Nephron progenitor cell (in vitro differentiated cells): ENCODE data around the gene PTPRD.

ENCODE experiments used
- DNase-seq: peaks from one replicate; pipeline ENCODE4 v3.0.0; 2021
- H3K27ac Mint-ChIP-seq: 2 replicates; pipeline ENCODE4 v1.8.0; 2021; ENCODE audit warnings: mild to moderate bottlenecking, moderate library complexity, mixed read lengths
- H3K27me3 Mint-ChIP-seq: 2 replicates; pipeline ENCODE4 v1.8.0; 2021; ENCODE audit warnings: mild to moderate bottlenecking, low read depth, mixed read lengths; ENCODE audit not compliant: poor library complexity
- H3K36me3 Mint-ChIP-seq: 2 replicates; pipeline ENCODE4 v1.8.0; 2021; ENCODE audit warnings: low read depth, mixed read lengths
- H3K4me1 Mint-ChIP-seq: 2 replicates; pipeline ENCODE4 v1.8.0; 2021; ENCODE audit warnings: mixed read lengths
- H3K4me3 Mint-ChIP-seq: 2 replicates; pipeline ENCODE4 v1.8.0; 2021; ENCODE audit warnings: mild to moderate bottlenecking, moderate library complexity, mixed read lengths
- H3K9me3 Mint-ChIP-seq: 2 replicates; pipeline ENCODE4 v1.8.0; 2021; ENCODE audit warnings: mild to moderate bottlenecking, moderate library complexity, mixed read lengths
- CTCF ChIP-seq: fragments of 200-600 bp; sonication (generic); IDR thresholded peaks from 2 replicates; pipeline ENCODE4 v1.5.0; 2021; ENCODE audit warnings: antibody characterized with exemption

PTPRD gene

DNA sequence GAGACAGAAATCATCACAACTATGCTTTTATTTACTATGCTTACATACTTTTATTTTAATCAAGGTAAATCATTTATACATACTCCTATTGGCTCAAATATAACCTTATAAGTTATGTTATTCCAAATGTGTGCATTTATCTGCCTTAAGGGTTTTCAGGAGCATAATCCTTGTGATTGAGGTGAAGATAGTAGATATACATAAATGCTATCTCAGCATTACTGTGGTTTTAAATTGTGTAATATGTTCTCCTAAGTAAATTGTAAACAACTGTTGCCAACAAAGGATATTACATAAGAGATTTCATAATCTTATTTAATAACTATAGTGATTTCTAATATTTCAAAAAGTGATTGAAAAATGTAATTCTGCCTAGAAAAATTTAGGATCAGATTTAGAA lies 1438.4 kb downstream of the PTPRD start:
- H3K4me3 Mint-ChIP-seq: no peak overlapping the region
- peaks cover 5% of the 10 kb centered on the region for H3K4me1 Mint-ChIP-seq
- no peaks in the 10 kb centered on the region for H3K36me3 Mint-ChIP-seq
- H3K27ac Mint-ChIP-seq: no peak overlapping the region
- no peaks in the 10 kb centered on the region for H3K27me3 Mint-ChIP-seq
- no peak for TF ChIP-seq CTCF
- no peak for DNase-seq
- H3K9me3 Mint-ChIP-seq: no peaks in the 10 kb centered on the region

- Mint-ChIP-seq H3K36me3 (no peaks in the 10 kb centered on the region), H3K4me3 (no peak overlapping the region), H3K27me3 (no peaks in the 10 kb centered on the region), H3K9me3 (no peaks in the 10 kb centered on the region), H3K4me1 (peaks cover 3% of the 10 kb centered on the region), H3K27ac (no peak overlapping the region)
- no peak for TF ChIP-seq CTCF
- no peak for DNase-seq
Measured at GRCh38 chr9:9173264-9173663, 1439.5 kb downstream of the PTPRD start.

- H3K4me1 Mint-ChIP-seq: no peaks in the 10 kb centered on the region
- peak overlapping the region; percentile 23 for H3K27ac Mint-ChIP-seq
- no peaks in the 10 kb centered on the region for H3K9me3 Mint-ChIP-seq
- TF ChIP-seq CTCF: no peak
- no peaks in the 10 kb centered on the region for H3K36me3 Mint-ChIP-seq
- H3K4me3 Mint-ChIP-seq: no peak overlapping the region
- H3K27me3 Mint-ChIP-seq: no peaks in the 10 kb centered on the region
- no peak for DNase-seq
Measured at GRCh38 chr9:9170439-9171134, 1442.2 kb downstream of the PTPRD start.

- no peaks in the 10 kb centered on the region for H3K27me3 Mint-ChIP-seq
- no peak overlapping the region for H3K4me3 Mint-ChIP-seq
- no peaks in the 10 kb centered on the region for H3K9me3 Mint-ChIP-seq
- H3K4me1 Mint-ChIP-seq: no peaks in the 10 kb centered on the region
- H3K27ac Mint-ChIP-seq: no peak overlapping the region
- no peaks in the 10 kb centered on the region for H3K36me3 Mint-ChIP-seq
- TF ChIP-seq CTCF: no peak
- no peak for DNase-seq
Measured at GRCh38 chr9:9142001-9142400, 1470.8 kb downstream of the PTPRD start.

DNA sequence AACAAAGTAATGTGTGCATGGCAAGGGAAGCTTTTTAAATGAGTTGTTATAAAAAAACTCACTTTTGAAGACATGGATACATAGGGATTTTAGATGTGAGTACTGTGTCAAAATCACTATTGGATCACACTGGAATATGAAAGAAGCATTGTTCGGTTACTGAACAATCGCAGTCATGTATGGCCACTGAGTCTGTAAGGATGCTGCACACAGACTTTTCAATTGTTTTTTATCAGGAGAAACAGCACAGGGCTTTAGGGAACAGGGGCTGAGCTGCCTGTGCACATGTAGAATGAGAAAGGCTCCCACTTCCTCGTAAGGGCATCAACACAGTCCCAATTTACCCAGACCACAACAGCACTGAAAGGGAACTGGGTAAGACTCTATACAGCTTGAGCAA lies 1479.3 kb downstream of the PTPRD start:
- H3K9me3 Mint-ChIP-seq: no peaks in the 10 kb centered on the region
- H3K4me3 Mint-ChIP-seq: no peak overlapping the region
- no peak for DNase-seq
- TF ChIP-seq CTCF: no peak
- H3K27me3 Mint-ChIP-seq: no peaks in the 10 kb centered on the region
- no peaks in the 10 kb centered on the region for H3K4me1 Mint-ChIP-seq
- H3K27ac Mint-ChIP-seq: no peak overlapping the region
- H3K36me3 Mint-ChIP-seq: no peaks in the 10 kb centered on the region

DNA sequence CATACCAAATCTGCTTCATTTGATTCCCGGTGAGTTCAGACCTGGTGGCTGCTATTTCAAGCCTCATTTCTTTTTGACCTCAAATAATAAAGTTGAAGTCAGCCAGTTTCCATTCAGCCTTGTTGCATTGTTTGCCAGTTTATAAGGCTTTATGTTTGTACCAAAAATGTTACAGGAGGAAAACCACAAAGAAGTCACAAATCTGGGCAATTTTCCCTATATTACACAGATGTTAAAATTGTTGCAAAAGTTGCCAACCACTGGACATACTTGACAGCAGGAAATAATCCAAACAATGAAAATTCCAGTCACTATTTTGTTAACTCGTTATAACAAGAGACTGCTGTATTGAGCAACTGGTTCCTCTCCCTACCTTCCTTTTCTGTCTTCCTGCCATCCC lies 1488.2 kb downstream of the PTPRD start:
- no peak for TF ChIP-seq CTCF
- Mint-ChIP-seq H3K4me3 (no peak overlapping the region), H3K9me3 (no peaks in the 10 kb centered on the region), H3K27ac (no peak overlapping the region), H3K27me3 (no peaks in the 10 kb centered on the region), H3K4me1 (no peaks in the 10 kb centered on the region), H3K36me3 (no peaks in the 10 kb centered on the region)
- no peak for DNase-seq
